GM21360 (cell line): ENCODE measurements around the gene HDAC9.

Source experiments
- ATAC-seq: cut with Tn5 transposase; IDR thresholded peaks from one replicate; pipeline ENCODE4 v1.9.1; 2021; ENCODE audit warnings: mild to moderate bottlenecking, moderate library complexity; ENCODE audit not compliant: unreplicated experiment

HDAC9 gene

GRCh38 chr7:18494406-18494805 is 1.1 kb upstream of the HDAC9 start:
- ATAC-seq = no peak

DNA sequence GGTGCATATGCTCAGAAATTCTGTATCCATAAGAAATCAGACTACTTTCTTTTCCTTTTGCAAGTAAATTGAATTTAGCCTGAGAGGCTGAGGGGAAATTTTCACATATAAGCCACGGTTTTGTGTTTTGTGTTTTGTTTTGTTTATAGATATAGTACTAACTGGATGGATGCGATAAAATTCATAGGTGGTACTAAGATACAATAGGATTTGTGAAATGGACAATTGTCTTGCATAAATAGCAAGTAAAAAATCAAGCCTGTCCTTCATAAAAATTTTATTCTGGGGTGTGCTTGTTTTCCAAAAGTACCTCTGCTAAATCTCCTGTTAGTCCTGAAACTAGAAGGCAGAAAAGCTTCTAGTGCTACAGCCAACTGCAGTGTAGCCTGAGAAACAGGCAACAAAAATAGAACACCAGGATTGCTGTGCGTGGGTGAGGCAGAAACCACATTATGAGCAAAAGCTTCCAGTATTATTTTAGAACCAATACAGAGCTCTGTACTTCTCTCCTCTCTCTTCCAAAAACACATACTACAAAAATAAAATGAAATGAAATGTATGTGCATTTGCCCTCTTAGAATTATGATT is 634 bp upstream of the HDAC9 start:
- ATAC-seq = peak; percentile 46

GRCh38 chr7:18496341-18496700 is 772 bp downstream of the HDAC9 start:
- peak; percentile 1 for ATAC-seq

DNA sequence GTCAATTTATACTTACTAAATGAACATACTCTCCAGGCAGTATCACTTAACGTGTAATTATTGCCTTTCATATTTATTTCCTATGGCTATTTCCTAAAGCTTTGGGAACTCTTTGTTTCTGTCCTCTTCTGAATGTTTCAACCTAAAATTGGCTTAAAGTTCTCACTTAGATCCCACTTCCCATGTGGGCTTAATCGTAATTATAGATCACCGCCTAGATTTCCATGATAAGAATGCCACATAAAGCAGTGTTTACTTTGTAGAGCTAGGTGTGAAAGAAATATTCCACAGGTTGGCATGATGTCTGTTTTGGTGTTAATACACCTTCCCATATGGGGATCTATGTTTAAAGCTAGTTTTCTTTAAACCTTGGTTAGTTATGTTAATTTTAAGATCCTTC is 1.5 kb downstream of the HDAC9 start:
- no peak for ATAC-seq

- ATAC-seq = no peak
Measured at GRCh38 chr7:18497800-18498199, 2.3 kb downstream of the HDAC9 start.

DNA sequence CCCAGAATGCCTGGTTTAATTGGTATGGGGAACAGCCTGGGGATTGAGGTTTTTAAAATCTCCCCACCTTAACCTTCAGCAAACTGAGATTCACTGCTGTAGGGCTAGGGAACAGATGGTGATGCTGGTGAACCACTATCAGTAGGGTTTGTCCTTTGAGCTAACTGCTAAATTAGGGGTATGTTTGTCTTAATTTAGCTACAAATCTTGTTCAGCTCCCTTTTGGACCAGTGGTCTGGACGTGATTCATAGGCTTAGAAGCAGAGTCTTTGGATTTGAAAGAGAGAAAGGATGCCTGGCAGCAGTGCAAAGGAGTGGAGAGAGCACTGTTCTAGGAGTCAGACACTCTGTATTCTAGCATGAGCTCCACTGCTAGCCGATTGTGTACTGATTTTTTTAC is 2.8 kb downstream of the HDAC9 start:
- no peak for ATAC-seq

DNA sequence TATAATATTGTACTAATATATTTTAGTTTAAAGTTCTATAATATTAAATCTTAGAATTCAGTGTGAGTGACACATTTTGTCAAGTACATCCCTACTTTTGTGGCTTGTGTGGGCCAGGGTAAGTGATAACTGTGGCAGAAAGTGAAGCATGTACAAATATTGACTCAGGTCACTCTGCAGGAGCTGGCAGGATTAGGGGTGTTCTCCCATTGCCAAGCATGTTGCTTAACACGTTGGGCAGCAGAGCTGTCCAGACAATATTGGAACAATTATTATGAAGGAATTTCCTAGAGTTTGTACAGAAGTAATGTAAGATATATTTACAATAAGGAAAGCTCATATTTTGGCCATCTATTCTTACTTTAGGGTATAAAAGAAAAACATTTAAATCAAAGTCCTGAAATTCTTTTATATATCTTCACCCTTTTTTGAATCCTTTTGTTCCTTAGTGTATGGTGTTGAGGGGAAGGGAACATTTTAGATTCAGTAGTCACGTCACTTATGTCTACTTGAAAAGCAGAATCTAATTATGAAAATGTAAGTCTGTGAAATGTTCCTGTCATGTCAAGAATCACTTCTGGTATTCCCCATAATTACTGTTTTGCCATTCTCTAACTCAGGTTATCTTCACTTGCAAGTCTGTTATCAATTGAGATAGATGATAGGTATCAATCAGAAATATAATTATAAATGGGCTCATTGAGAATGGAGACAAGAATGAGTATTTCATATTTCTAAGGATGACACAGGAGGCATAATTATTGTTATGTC is 4.0 kb downstream of the HDAC9 start:
- no peak for ATAC-seq

GRCh38 chr7:18503126-18503866 is 7.7 kb downstream of the HDAC9 start:
- ATAC-seq = no peak

- ATAC-seq = no peak
Measured at GRCh38 chr7:18504965-18505364, 9.4 kb downstream of the HDAC9 start.

DNA sequence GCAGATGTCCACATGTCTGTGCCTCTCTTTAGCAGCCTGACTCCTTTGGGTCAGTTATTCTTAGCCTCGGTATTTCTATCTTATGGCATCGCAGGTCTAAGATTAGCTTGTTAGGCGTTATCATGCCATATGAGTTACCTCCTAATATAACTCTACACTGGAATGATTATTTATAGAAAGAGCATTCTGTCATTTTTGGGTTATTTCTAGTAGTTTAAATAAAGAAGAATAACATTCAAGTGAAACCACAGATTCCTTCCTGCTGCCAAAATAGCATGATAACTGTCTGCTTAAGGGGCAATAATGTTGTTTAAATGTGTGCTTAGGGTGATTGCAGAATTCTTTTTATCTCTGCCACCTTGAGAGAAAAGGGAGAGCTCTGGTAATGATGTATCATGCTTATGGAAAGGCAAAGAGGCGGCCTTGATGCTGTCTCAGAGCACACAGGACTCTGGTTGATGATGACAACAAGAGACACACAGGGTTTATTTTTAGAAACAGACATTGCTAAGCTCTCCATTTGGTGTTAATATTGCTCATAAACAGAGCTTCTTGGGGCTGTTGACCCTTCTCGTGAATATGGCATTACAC is 10.4 kb downstream of the HDAC9 start:
- peak; percentile 56 for ATAC-seq

GRCh38 chr7:18508443-18509427 is 13.2 kb downstream of the HDAC9 start:
- ATAC-seq = peak; percentile 77

GRCh38 chr7:18509481-18509880 is 13.9 kb downstream of the HDAC9 start:
- no peak for ATAC-seq

DNA sequence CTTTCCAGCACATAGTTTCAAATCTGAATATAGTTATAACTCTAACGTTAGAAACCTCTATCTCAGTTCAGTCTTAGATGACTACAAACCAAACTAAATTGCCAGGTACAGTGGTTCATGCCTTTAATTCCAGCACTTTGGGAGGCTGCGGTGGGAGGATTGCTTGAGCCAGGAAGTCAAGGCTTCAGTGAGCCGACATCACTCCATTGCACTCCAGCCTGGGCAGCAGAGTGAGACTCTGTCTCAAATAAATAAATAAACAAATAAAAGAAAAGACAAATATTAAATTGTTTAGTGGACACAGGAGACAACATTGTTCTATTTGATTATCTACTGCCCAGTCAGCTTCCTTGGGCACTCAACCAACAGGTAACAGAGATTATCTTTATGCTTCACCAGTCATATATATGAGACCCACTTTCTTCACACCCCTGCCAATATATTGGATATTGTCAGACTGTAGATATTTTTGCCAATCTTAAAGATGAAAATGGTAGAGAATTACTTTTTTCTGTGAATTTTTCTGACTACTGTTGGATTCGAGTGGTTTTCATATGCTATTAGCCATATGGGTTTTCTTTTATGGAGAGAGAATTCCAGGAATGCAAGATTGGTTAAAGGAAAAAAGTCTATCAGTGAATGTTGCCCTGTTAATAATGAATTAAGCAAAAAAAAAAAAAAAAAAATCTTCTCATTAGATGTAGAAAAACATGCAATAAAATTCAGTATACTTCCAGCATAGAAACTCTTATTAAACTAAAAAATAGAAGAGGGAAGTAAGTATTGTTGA is 16.0 kb downstream of the HDAC9 start:
- ATAC-seq = no peak

- ATAC-seq = no peak
Measured at GRCh38 chr7:18513343-18513742, 17.8 kb downstream of the HDAC9 start.

DNA sequence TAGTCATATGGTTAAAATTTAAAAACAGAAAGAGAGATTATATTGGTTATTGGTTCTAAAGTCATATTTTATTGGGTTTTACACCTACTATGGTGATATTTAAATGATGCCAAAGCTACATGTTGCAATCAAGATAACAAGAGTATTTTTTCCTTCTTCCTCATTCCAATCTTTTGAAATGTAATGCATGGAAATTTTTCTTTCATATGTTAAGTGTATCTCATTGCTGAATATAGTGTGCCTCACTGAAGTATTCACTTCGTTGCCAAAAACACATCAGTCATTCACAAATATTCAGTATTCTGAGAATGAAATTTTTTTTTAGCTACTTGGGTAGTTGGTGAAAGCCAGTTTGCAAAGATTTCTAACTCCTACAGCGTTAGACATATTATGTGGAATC is 19.5 kb downstream of the HDAC9 start:
- no peak for ATAC-seq

DNA sequence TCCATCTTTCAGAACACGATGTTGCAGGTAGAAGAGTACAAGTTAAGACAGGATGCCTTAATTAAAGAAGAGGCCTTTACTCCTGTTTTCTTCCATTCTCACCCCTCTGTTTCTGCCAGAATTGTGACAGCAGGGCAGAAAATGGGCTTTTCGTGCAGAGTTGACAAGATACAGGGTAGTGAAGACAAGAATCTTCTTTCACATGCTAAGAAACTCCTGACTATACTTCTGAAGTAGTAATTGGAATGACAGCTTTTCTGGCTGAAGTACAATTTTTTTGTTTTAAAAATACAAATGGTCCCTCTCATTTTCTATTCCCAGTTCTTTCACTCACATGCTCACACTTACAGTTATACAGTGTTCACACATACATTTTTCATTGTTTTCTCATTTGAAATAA is 22.1 kb downstream of the HDAC9 start:
- ATAC-seq = no peak

DNA sequence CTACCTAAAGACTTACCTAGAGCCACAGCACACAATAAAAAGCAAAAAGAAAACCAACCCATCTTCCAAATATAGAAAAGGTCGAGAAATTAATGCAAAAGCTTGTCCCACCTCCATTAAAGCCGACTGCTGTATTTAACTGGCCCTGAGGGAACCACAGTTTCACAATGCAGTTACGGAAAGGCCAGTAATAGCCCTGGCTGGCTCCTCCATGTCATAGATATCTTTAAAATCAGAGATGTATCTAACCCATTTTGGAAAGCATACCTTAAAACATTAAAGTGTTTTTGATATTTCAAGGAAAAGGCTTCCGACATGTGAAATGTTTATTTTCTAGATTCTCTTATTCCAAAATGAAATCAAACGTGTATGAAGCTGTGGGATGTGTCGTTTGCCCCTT is 23.0 kb downstream of the HDAC9 start:
- ATAC-seq = no peak

DNA sequence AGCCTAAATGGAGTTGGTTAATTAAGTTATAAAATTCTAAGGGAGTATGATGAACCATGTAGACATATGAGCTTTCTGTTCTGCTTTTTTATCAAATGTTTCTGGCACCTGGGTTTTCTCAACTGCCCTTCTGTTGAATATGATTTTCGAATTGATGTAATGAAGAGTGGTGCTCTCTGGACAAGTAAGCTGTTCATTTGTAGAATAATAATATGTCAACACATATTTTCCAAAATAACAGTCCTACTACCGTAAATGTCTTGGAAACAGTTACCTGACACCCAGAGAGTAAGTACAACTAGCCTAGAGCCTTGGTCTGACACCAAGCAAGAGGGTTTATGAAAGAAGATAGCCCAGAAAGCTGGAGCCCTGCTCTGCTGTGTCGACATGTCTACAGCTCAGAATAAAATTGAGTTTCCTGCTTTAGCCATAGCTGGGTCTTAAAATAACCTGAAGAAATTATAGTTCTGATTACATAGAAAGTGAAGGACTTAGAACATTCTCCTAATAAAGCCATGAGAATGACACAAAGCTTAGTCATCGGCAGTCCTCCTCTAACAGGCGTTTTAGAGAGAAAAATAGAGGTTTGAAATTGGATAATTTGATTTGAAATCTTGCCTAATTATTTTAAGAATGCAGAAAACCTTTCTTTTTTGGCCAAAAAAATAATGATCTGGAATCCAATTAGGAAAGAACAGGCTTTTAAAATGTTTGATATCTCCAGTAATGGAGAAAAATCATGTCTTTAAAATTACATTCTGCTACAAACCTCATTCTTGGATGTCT is 25.1 kb downstream of the HDAC9 start:
- peak; percentile 52 for ATAC-seq

DNA sequence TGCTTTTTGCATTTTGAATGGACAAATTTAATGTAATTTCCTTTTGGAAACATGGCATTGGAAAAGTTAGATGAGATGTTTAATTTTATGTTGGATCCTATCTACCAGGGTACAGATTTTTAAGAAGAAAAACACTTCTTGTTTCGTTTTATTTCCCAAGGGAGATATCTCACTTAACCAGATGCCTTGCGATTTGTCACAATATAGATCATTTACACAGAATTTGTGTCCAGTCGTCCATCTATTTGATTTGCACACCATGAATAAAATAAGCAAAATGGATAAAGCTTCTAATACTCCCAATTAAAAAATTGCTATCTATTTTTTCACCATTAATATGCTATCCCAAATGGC is 25.7 kb downstream of the HDAC9 start:
- no peak for ATAC-seq
